GM23338 (cell line): Measurements from ENCODE around the gene CCDC188. TPM values are rescaled to one million over a fixed set of nuclear protein-coding genes. Genes with fewer than 3 reads are reported as not detected.
A peak's percentile ranks its signal among the peaks of the same experiment; 100 is the strongest.

Experiments used
- ATAC-seq: fragments of 200-7000 bp; cut with Tn5 transposase; 3 replicates; pipeline ENCODE4 v1.9.1; 2020
- DNase-seq: peaks from one replicate; pipeline ENCODE4 v3.0.0-alpha.2; 2015; ENCODE audit warnings: low spot score
- H2AFZ ChIP-seq: fragments of 200-600 bp; sonication (generic); 2 replicates; pipeline ENCODE4 v1.8.0; 2016; ENCODE audit warnings: antibody characterized with exemption, mild to moderate bottlenecking, moderate library complexity
- H3F3A ChIP-seq: fragments of 200-600 bp; sonication (generic); replicated peaks from 2 replicates; pipeline ENCODE4 v1.8.0; 2017; ENCODE audit warnings: antibody characterized with exemption, mixed run types, low read depth
- H3K27ac ChIP-seq: fragments of 200-600 bp; sonication (generic); 2 replicates; pipeline ENCODE4 v1.6.1; 2016; ENCODE audit warnings: low read depth
- H3K27me3 ChIP-seq: fragments of 200-600 bp; sonication (generic); 2 replicates; pipeline ENCODE4 v1.8.0; 2016; ENCODE audit warnings: mild to moderate bottlenecking, mixed run types, moderate library complexity; ENCODE audit not compliant: insufficient read depth
- H3K36me3 ChIP-seq: fragments of 200-600 bp; sonication (generic); 2 replicates; pipeline ENCODE4 v1.8.0; 2016; ENCODE audit warnings: mild to moderate bottlenecking; ENCODE audit not compliant: insufficient read depth
- H3K4me1 ChIP-seq: fragments of 200-600 bp; sonication (generic); 2 replicates; pipeline ENCODE4 v1.8.0; 2016; ENCODE audit warnings: mild to moderate bottlenecking, moderate library complexity; ENCODE audit not compliant: insufficient read depth
- H3K4me2 ChIP-seq: fragments of 200-600 bp; sonication (generic); 2 replicates; pipeline ENCODE4 v1.7.1; 2017; ENCODE audit warnings: mixed run types
- H3K4me3 ChIP-seq: fragments of 200-600 bp; sonication (generic); 2 replicates; pipeline ENCODE4 v1.6.1; 2016; ENCODE audit warnings: mixed run types
- H3K79me2 ChIP-seq: fragments of 200-600 bp; sonication (generic); replicated peaks from 2 replicates; pipeline ENCODE4 v1.8.0; 2017; ENCODE audit warnings: mild to moderate bottlenecking; ENCODE audit not compliant: insufficient read depth
- H3K9me2 ChIP-seq: fragments of 200-600 bp; sonication (generic); 2 replicates; pipeline ENCODE4 v1.8.0; 2017; ENCODE audit not compliant: insufficient read depth
- H4K20me1 ChIP-seq: fragments of 200-600 bp; sonication (generic); replicated peaks from 2 replicates; pipeline ENCODE4 v1.8.0; 2017; ENCODE audit warnings: mild to moderate bottlenecking; ENCODE audit not compliant: insufficient read depth
- H3K27ac Mint-ChIP-seq: 2 replicates; pipeline ENCODE4 v1.8.0; 2020; ENCODE audit warnings: inconsistent platforms, mild to moderate bottlenecking, moderate library complexity, mixed read lengths
- H3K27me3 Mint-ChIP-seq: 3 replicates; pipeline ENCODE4 v1.8.0; 2022; ENCODE audit warnings: low read depth, mild to moderate bottlenecking, moderate library complexity, mixed read lengths, inconsistent platforms; ENCODE audit not compliant: insufficient read depth, poor library complexity
- H3K36me3 Mint-ChIP-seq: 3 replicates; pipeline ENCODE4 v1.8.0; 2021; ENCODE audit warnings: low read depth, mild to moderate bottlenecking, inconsistent platforms, moderate library complexity, mixed read lengths
- H3K4me1 Mint-ChIP-seq: 3 replicates; pipeline ENCODE4 v1.8.0; 2020; ENCODE audit warnings: mild to moderate bottlenecking, inconsistent platforms, mixed read lengths
- H3K4me3 Mint-ChIP-seq: 3 replicates; pipeline ENCODE4 v1.8.0; 2021; ENCODE audit warnings: moderate library complexity, mild to moderate bottlenecking, inconsistent platforms, mixed read lengths
- H3K9me3 Mint-ChIP-seq: 3 replicates; pipeline ENCODE4 v1.8.0; 2020; ENCODE audit warnings: moderate library complexity, mild to moderate bottlenecking, inconsistent platforms, mixed read lengths
- CREB1 ChIP-seq: fragments of 250-450 bp; sonication (Bioruptor Pico); IDR thresholded peaks from 2 replicates; pipeline ENCODE4 v1.5.0; 2020; ENCODE audit warnings: low read depth, mild to moderate bottlenecking, moderate library complexity
- CTCF ChIP-seq, 2 experiments: fragments of 200-600 bp in 1 of 2; sonication (generic) in 1 of 2; conservative IDR thresholded peaks; 2 replicates each; pipeline versions ENCODE4 v1.5.1 to v1.6.1; 2016 to 2017; ENCODE audit warnings: antibody characterized with exemption in 2 of 2, low read depth in 2 of 2, mild to moderate bottlenecking in 2 of 2, moderate library complexity in 1 of 2
- EZH2 ChIP-seq: fragments of 200-600 bp; sonication (generic); IDR thresholded peaks from one replicate; pipeline ENCODE4 v1.8.0; 2017; ENCODE audit warnings: antibody characterized with exemption, mild to moderate bottlenecking, low read depth; ENCODE audit not compliant: unreplicated experiment
- JUNB ChIP-seq: IDR thresholded peaks from one replicate; pipeline ENCODE4 v1.6.1; 2016; ENCODE audit warnings: antibody characterized with exemption; ENCODE audit not compliant: unreplicated experiment
- STAT1 ChIP-seq: IDR thresholded peaks from one replicate; pipeline ENCODE4 v1.6.1; 2016; ENCODE audit warnings: antibody characterized with exemption; ENCODE audit not compliant: unreplicated experiment
- ZNF114 ChIP-seq: fragments of 250-450 bp; sonication (Bioruptor Pico); IDR thresholded peaks from 2 replicates; pipeline ENCODE4 v1.5.0; 2020; ENCODE audit warnings: mild to moderate bottlenecking, moderate library complexity
- ZNF331 ChIP-seq: fragments of 250-450 bp; sonication (Bioruptor Pico); IDR thresholded peaks from 2 replicates; pipeline ENCODE4 v1.5.0; 2020; ENCODE audit warnings: low read depth, mild to moderate bottlenecking, moderate library complexity
- polyA plus RNA-seq: library from polyadenylated mRNA; unstranded; fragments of >200 nt; fragmentation: Nextera tagmentation; extraction: Ambion mirVana; gene quantifications from 2 replicates; pipeline ENCODE4 v1.2.1, GENCODE V29; 2016
- total RNA-seq: library from RNA; depleted of rRNA; stranded (reverse); fragments of >200 nt; shearing (Covaris generic); gene quantifications from 2 replicates; pipeline ENCODE4 v1.2.3, GENCODE V29; 2014

CCDC188 gene
- total and polyA plus RNA-seq, 2 experiments from 2014 or later, result not detected

DNA sequence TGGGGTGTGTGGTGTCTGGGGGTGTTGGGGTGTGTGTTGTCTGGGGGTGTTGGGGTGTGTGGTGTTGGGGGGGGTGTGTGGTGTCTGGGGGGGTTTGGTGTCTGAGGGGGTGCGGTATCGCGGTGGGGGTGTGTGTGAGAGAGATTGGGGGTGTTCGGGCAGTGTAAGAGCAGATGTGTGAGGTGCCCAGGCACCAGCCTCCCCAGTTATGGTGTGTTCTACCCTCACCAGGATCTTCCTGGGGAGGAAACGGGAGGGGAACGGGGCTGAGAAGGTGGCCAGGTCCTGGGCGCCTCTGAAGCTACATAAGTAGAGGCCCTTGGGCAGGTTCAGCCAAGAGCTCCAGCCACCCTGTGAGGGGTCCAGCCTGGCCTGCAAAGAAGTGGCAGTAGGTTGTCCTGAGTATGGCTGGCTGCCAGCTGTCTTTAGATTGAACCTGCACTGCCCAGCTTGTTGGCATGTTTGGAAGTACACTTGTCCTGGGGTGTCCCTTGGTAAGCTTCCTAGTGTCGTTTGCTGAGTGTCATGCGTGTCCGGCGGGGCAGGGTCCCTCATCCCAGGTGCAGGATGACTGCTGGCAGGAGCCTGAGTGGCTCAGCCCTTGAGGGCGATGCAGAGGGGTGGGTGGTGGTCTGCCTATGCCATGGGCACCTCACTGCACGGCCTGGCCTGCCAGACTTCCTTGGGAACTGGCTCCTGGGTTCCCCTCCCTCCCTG is 27.3 kb downstream of the CCDC188 start:
- H3K4me3 Mint-ChIP-seq, result no peak overlapping the region

DNA sequence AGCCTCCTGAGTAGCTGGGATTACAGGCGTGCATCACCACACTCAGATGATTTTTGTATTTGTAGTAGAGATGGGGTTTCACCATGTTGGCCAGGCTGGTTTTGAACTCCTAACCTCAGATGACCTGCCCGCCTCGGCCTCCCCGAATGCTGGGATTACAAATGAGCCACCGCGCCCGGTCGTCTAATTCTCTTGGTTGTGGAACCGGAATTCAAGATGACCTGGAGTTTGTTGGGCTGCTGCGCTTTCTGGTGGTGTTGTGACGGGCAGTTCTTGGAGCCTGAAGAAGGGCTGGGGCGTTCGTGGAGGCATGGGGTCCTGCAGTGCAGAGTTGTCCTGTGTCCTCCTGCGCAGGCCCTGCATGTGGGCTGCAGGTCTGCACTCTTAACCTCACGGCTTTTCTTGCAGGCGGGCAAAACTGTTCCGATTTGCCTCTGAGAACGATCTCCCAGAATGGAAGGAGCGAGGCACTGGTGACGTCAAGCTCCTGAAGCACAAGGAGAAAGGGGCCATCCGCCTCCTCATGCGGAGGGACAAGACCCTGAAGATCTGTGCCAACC is 28.9 kb downstream of the CCDC188 start:
- peaks cover 24% of the 10 kb centered on the region for H3K27me3 Mint-ChIP-seq
- TF ChIP-seq CTCF (conservative IDR thresholded peaks at IDR 0.05; ENCODE audit: low read depth in 2 of 2), result no peak
- Histone ChIP-seq H3K27ac (0 out of 2 replicates have a peak overlapping the region, but pooled peaks have one; percentile 50), H3K4me3 (no peak overlapping the region), H3K4me1 (peaks cover 10% of the 10 kb centered on the region), H2AFZ (no peak overlapping the region), H3K9me2 (no peaks in the 10 kb centered on the region), H3K79me2 (peaks cover 58% of the 10 kb centered on the region), H3K36me3 (peaks cover 49% of the 10 kb centered on the region), H3F3A (peaks cover 22% of the 10 kb centered on the region), H3K4me2 (no peak overlapping the region), H3K27me3 (no peaks in the 10 kb centered on the region), H4K20me1 (peaks cover 42% of the 10 kb centered on the region)
- no peak for DNase-seq
- H3K4me1 Mint-ChIP-seq, result peaks cover 17% of the 10 kb centered on the region
- ATAC-seq, result no peak
- H3K4me3 Mint-ChIP-seq, result no peak overlapping the region
- H3K9me3 Mint-ChIP-seq, result no peaks in the 10 kb centered on the region
- 0 out of 2 replicates have a peak overlapping the region, but pooled peaks have one; percentile 27 for H3K27ac Mint-ChIP-seq
- peaks cover 89% of the 10 kb centered on the region for H3K36me3 Mint-ChIP-seq

More for the DNA sequence above, 27.3 kb downstream of the CCDC188 start:
- Mint-ChIP-seq H3K36me3 (peaks cover 97% of the 10 kb centered on the region), H3K27me3 (peaks cover 16% of the 10 kb centered on the region), H3K27ac (no peak overlapping the region), H3K4me1 (peaks cover 17% of the 10 kb centered on the region), H3K9me3 (no peaks in the 10 kb centered on the region)
- TF ChIP-seq EZH2 (no peak), ZNF331 (CRISPR knock-in tag) (no peak), CREB1 (CRISPR knock-in tag) (no peak), JUNB (no peak), STAT1 (no peak), ZNF114 (CRISPR knock-in tag) (no peak)
- H3K9me2 ChIP-seq, result no peaks in the 10 kb centered on the region
- no peak for DNase-seq
- no peaks in the 10 kb centered on the region for H3K27me3 ChIP-seq
- peaks cover 48% of the 10 kb centered on the region for H3K79me2 ChIP-seq
- H3K36me3 ChIP-seq, result peaks cover 52% of the 10 kb centered on the region
- no peak overlapping the region for H3K4me2 ChIP-seq
- H3K4me1 ChIP-seq, result peaks cover 8% of the 10 kb centered on the region
- no peak overlapping the region for H2AFZ ChIP-seq
- H3K27ac ChIP-seq, result no peak overlapping the region
- no peak overlapping the region for H3K4me3 ChIP-seq
- ATAC-seq, result no peak
- peaks cover 42% of the 10 kb centered on the region for H4K20me1 ChIP-seq
- peaks cover 37% of the 10 kb centered on the region for H3F3A ChIP-seq
